Ishikawa (cell line): ENCODE measurements around the gene PIK3AP1.

Experiments
- CEBPB ChIP-seq: IDR thresholded peaks from 2 replicates; pipeline ENCODE4 v1.6.1; 2012
- CREB1 ChIP-seq: IDR thresholded peaks from 2 replicates; pipeline ENCODE4 v1.6.1; 2012; ENCODE audit warnings: low read depth
- EGR1 ChIP-seq: IDR thresholded peaks from 2 replicates; pipeline ENCODE4 v1.6.1; 2012
- EP300 ChIP-seq: IDR thresholded peaks from 2 replicates; pipeline ENCODE4 v1.6.1; 2012; ENCODE audit warnings: borderline replicate concordance
- FOXM1 ChIP-seq: IDR thresholded peaks from 2 replicates; pipeline ENCODE4 v1.6.1; 2012; ENCODE audit warnings: low read depth, borderline replicate concordance
- MAX ChIP-seq: IDR thresholded peaks from 2 replicates; pipeline ENCODE4 v1.6.1; 2012
- NFIC ChIP-seq: IDR thresholded peaks from 2 replicates; pipeline ENCODE4 v1.6.1; 2012
- RAD21 ChIP-seq: IDR thresholded peaks from 2 replicates; pipeline ENCODE4 v1.6.1; 2012; ENCODE audit warnings: low read depth
- REST ChIP-seq: IDR thresholded peaks from 2 replicates; pipeline ENCODE4 v1.6.1; 2012; ENCODE audit warnings: low read depth, mild to moderate bottlenecking
- TAF1 ChIP-seq: IDR thresholded peaks from 2 replicates; pipeline ENCODE4 v1.6.1; 2012; ENCODE audit warnings: low read depth, mild to moderate bottlenecking
- TCF12 ChIP-seq: IDR thresholded peaks from 2 replicates; pipeline ENCODE4 v1.6.1; 2012; ENCODE audit warnings: low read depth
- TEAD4 ChIP-seq: IDR thresholded peaks from 2 replicates; pipeline ENCODE4 v1.6.1; 2012
- USF1 ChIP-seq: IDR thresholded peaks from 2 replicates; pipeline ENCODE4 v1.6.1; 2012
- YY1 ChIP-seq: IDR thresholded peaks from 2 replicates; pipeline ENCODE4 v1.6.1; 2012; ENCODE audit warnings: low read depth
- ZBTB7A ChIP-seq: IDR thresholded peaks from 2 replicates; pipeline ENCODE4 v1.6.1; 2012; ENCODE audit warnings: low read depth

Gene PIK3AP1

GRCh38 chr10:96687317-96688012, 32.8 kb downstream of the PIK3AP1 start:
- no peak for TF ChIP-seq USF1

GRCh38 chr10:96686514-96686913, 33.8 kb downstream of the PIK3AP1 start:
- TF ChIP-seq CREB1 (no peak), EGR1 (no peak)

- TF ChIP-seq TCF12, result no peak
- TF ChIP-seq YY1, result no peak
- no peak for TF ChIP-seq TEAD4
- TF ChIP-seq EGR1, result no peak
- no peak for TF ChIP-seq CREB1
- no peak for TF ChIP-seq FOXM1
- TF ChIP-seq NFIC, result no peak
- no peak for TF ChIP-seq REST
- TF ChIP-seq USF1, result no peak
- TF ChIP-seq EP300, result no peak
- no peak for TF ChIP-seq MAX
- no peak for TF ChIP-seq TAF1
These were observed 35.0 kb downstream of the PIK3AP1 start for GRCh38 chr10:96685306-96685705.

- TF ChIP-seq MAX, result no peak
- no peak for TF ChIP-seq ZBTB7A
- TF ChIP-seq USF1, result no peak
- no peak for TF ChIP-seq NFIC
- no peak for TF ChIP-seq TCF12
- no peak for TF ChIP-seq TAF1
- TF ChIP-seq TEAD4, result no peak
- TF ChIP-seq CEBPB, result no peak
- TF ChIP-seq FOXM1, result no peak
These were observed 35.5 kb downstream of the PIK3AP1 start for GRCh38 chr10:96684826-96685225.

- TF ChIP-seq CEBPB, result no peak
- TF ChIP-seq FOXM1, result no peak
- TF ChIP-seq NFIC, result no peak
- no peak for TF ChIP-seq YY1
- TF ChIP-seq CREB1, result no peak
- no peak for TF ChIP-seq REST
- no peak for TF ChIP-seq RAD21
- no peak for TF ChIP-seq TAF1
- TF ChIP-seq MAX, result no peak
- no peak for TF ChIP-seq EP300
- TF ChIP-seq USF1, result no peak
- no peak for TF ChIP-seq TEAD4
- TF ChIP-seq TCF12, result no peak
- no peak for TF ChIP-seq ZBTB7A
- TF ChIP-seq EGR1, result no peak
These were observed 36.6 kb downstream of the PIK3AP1 start for GRCh38 chr10:96683710-96684109.

GRCh38 chr10:96683065-96683464, 37.2 kb downstream of the PIK3AP1 start:
- TF ChIP-seq TAF1 (no peak), TCF12 (no peak), CEBPB (no peak), FOXM1 (no peak), CREB1 (no peak), NFIC (no peak), TEAD4 (no peak), MAX (no peak), YY1 (no peak), EP300 (no peak), USF1 (no peak), ZBTB7A (no peak), REST (no peak), EGR1 (no peak), RAD21 (no peak)
